ENCODE measurements around the gene POLDIP2. TPM values are rescaled to one million over a fixed set of nuclear protein-coding genes. Genes with fewer than 3 reads are reported as not detected.
"Not testable (repeated sequence)": the region's sequence is repeated elsewhere in the genome, so short reads cannot be mapped to it uniquely, and the experiment has no call there.

POLDIP2 gene
- total and polyA plus RNA-seq, 8 donors, result 41.9 to 118 (median 60.7) TPM

DNA sequence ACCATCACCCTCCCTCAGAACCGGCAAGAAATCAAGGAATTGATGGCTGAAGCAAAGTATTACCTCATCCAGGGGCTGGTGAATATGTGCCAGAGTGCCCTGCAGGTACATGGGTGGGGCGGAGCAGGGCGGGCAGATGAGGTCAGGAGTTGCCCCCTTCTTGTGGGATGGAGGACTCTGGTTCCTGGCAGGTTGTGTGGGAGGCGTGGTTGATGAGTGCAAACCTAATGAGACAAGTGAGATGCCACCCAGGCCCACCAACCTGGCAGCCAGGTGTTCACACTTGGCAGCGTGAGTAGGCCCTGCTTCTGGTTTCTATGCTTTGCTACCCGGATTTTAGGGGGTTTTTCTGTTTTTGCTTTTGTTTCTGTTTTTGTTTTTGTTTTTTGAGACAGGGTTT, 17.0 kb downstream of the POLDIP2 start:
- Histone ChIP-seq H3K36me3 (peaks cover 55 to 63% (median 63%) of the 10 kb centered on the region in 4 donors), H3K4me1 (peaks cover 28 to 54% (median 38%) of the 10 kb centered on the region in 4 donors), H3K27ac (peak overlapping the region in 1 of 5 donors; percentile 5), H3K9me3 (no peaks in the 10 kb centered on the region), H3K27me3 (no peaks in the 10 kb centered on the region), H3K4me3 (no peak overlapping the region)
- intact Hi-C loops (cut with DNase I; ENCODE audit: low total_unique reads), result no loop called here
- DNase-seq, result no peak
- TF ChIP-seq EP300 (IDR thresholded peaks at IDR 0.05) (no peak), POLR2A (IDR thresholded peaks at IDR 0.05) (no peak), POLR2AphosphoS5 (IDR thresholded peaks at IDR 0.05) (no peak)
- TF ChIP-seq, protein P1, sequence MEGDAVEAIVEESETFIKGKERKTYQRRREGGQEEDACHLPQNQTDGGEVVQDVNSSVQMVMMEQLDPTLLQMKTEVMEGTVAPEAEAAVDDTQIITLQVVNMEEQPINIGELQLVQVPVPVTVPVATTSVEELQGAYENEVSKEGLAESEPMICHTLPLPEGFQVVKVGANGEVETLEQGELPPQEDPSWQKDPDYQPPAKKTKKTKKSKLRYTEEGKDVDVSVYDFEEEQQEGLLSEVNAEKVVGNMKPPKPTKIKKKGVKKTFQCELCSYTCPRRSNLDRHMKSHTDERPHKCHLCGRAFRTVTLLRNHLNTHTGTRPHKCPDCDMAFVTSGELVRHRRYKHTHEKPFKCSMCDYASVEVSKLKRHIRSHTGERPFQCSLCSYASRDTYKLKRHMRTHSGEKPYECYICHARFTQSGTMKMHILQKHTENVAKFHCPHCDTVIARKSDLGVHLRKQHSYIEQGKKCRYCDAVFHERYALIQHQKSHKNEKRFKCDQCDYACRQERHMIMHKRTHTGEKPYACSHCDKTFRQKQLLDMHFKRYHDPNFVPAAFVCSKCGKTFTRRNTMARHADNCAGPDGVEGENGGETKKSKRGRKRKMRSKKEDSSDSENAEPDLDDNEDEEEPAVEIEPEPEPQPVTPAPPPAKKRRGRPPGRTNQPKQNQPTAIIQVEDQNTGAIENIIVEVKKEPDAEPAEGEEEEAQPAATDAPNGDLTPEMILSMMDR (IDR thresholded peaks at IDR 0.05), result no peak
- 76 to 87% (median 86%) methylated on average over 6 of the region's 6 CpGs for WGBS, 5 donors

DNA sequence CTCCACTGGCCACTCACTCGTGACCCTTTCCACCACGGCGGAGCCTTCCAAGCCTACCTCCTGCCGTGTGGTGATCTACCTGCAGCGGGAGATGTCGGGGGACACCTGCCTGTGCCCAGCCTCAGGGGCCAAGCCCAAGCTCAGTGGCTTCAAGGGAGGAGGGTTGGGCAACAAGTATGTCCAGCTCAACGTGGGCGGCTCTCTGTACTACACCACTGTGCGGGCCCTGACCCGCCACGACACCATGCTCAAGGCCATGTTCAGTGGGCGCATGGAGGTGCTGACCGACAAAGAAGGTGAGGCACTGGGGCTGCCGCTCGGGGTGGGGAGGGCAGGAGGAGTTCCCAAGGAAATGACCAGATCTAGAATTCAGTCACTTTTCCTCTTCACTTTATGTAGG, 17.9 kb downstream of the POLDIP2 start:
- no peaks in the 10 kb centered on the region for H3K9me3 ChIP-seq
- no peak overlapping the region for H3K4me3 ChIP-seq
- peaks cover 45 to 54% (median 53%) of the 10 kb centered on the region in 4 donors for H3K36me3 ChIP-seq
- H3K27ac ChIP-seq, result peak overlapping the region in 3 of 5 donors; percentile 63 to 94 (median 70)
- DNase-seq, result no peak
- TF ChIP-seq POLR2A (IDR thresholded peaks at IDR 0.05), result no peak
- TF ChIP-seq, protein P1 (IDR thresholded peaks at IDR 0.05), result no peak
- TF ChIP-seq POLR2AphosphoS5 (IDR thresholded peaks at IDR 0.05), result no peak
- no peak for TF ChIP-seq EP300 (IDR thresholded peaks at IDR 0.05)
- peaks cover 24 to 50% (median 35%) of the 10 kb centered on the region in 4 donors for H3K4me1 ChIP-seq
- intact Hi-C loops (cut with DNase I; ENCODE audit: low total_unique reads), result no loop called here
- 88 to 94% (median 91%) methylated on average over 15 of the region's 15 CpGs for WGBS, 5 donors
- H3K27me3 ChIP-seq, result no peaks in the 10 kb centered on the region

DNA sequence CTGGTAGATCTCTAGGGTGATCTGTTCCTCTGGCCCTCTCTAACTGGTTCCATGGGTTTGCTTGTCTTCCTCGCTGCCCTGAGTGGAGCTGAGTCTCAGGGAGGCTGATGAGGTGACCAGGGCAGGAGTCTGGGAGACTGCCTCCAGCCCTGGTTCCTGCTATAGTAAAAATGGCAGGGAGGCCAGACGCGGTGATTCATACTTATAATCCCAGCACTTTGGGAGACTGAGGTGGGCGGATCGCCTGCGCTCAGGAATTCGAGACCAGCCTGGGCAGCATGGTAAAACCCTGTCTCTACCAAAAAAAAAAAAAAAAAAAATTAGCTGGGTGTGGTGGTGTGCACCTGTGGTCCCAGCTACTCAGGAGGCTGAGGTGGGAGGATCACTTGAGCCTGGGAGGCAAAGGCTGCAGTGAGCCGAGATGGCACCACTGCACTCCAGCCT, 18.5 kb downstream of the POLDIP2 start:
- Histone ChIP-seq H3K27ac (peak overlapping the region; percentile 3 to 94 (median 70)), H3K36me3 (peaks cover 39 to 47% (median 47%) of the 10 kb centered on the region in 4 donors), H3K4me1 (peaks cover 31 to 56% (median 42%) of the 10 kb centered on the region in 4 donors)
- intact Hi-C loops (cut with DNase I; ENCODE audit: low total_unique reads); DNase-seq; H3K4me3 ChIP-seq; H3K27me3 ChIP-seq; H3K9me3 ChIP-seq: not testable (repeated sequence)
- 85 to 97% (median 93%) methylated on average over 7 to 8 of the region's 8 CpGs for WGBS, 5 donors

DNA sequence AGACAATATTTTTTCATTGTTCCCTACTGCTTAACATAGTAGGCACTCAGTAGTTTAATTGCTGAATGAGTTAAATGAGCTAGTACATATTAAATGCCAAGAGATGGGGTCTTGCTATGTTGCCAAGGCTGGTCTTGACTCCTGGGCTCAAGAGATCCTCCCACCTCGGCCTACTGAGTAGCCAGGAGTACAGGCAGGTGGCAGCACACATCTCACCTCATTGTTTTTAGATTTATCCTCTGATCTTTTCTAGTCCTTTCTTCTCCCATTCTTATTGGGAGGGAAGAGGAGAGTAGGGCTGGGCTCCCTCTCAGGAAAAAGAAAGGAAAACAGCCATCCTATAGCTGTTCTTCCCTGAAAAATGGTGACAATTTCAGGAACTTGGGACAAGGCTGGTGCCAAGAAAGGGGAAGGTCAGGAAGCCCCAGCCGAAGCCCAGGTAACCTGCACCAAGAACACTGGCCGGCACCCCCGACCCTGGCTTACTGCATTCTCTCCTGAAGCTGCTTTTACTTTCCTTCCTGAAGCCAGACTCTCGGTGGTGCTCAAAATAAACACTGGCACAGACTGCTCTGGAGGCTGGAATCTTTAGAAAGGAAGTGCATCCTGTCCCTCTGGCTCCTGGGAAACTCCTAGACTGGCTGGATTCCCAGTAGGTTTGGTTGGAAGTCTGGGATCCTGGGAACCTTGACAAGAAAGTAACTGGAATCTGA, 19.1 kb downstream of the POLDIP2 start:
- no peak for TF ChIP-seq POLR2AphosphoS5 (IDR thresholded peaks at IDR 0.05)
- TF ChIP-seq, protein P1 (IDR thresholded peaks at IDR 0.05), result no peak
- TF ChIP-seq EP300 (IDR thresholded peaks at IDR 0.05), result no peak
- no peak for TF ChIP-seq POLR2A (IDR thresholded peaks at IDR 0.05)
- intact Hi-C loops (cut with DNase I; ENCODE audit: low total_unique reads), result no loop called here
- peak overlapping the region in 4 of 5 donors; percentile 63 to 94 (median 82) for H3K27ac ChIP-seq
- H3K36me3 ChIP-seq, result peaks cover 33 to 42% (median 41%) of the 10 kb centered on the region in 4 donors
- H3K4me3 ChIP-seq, result no peak overlapping the region
- H3K27me3 ChIP-seq, result no peaks in the 10 kb centered on the region
- no peak for DNase-seq
- H3K4me1 ChIP-seq, result peaks cover 37 to 58% (median 48%) of the 10 kb centered on the region in 4 donors
- H3K9me3 ChIP-seq, result no peaks in the 10 kb centered on the region
- 49 to 58% (median 55%) methylated on average over 4 to 5 of the region's 5 CpGs for WGBS, 5 donors

All from stomach (tissue), 9 donors.